Naive thymus-derived CD4-positive, alpha-beta T cell (primary cell): Measurements from ENCODE around the gene DBF4B. TPM values are rescaled to one million over a fixed set of nuclear protein-coding genes. Genes with fewer than 3 reads are reported as not detected.
"Not testable (repeated sequence)": the region's sequence is repeated elsewhere in the genome, so short reads cannot be mapped to it uniquely, and the experiment has no call there.

Source experiments
- ATAC-seq: fragments of 150-1000 bp; cut with Tn5 transposase; 2 replicates; pipeline ENCODE4 v1.10.0; 2021; ENCODE audit warnings: mild to moderate bottlenecking, moderate library complexity
- CTCF ChIA-PET: fragments of 350-600 bp; sonication (Branson Sonifier 250); formaldehyde crosslinking; loops from one replicate; lab custom pipeline; 2021; ENCODE audit warnings: antibody characterized with exemption; lab: Charles Lee
- POLR2A ChIA-PET: fragments of 350-600 bp; sonication (Branson Sonifier 250); formaldehyde crosslinking; loops from one replicate; lab custom pipeline; 2021; ENCODE audit warnings: antibody characterized with exemption, inconsistent platforms; lab: Charles Lee
- DNase-seq, 9 donors: peaks; one replicate each; pipeline versions ENCODE4 v3.0.0 to v3.0.0-alpha.2; 2020 to 2022; ENCODE audit warnings: mixed read lengths in 1 of 9
- H3K27ac ChIP-seq: one replicate; pipeline ENCODE4 v1.7.0; 2013; ENCODE audit warnings: mild to moderate bottlenecking, low read depth, low read length, moderate library complexity
- H3K27me3 ChIP-seq, 2 donors: one replicate each; pipeline ENCODE4 v1.7.0; 2013; ENCODE audit warnings: low read length in 2 of 2, mild to moderate bottlenecking in 2 of 2, moderate library complexity in 2 of 2; ENCODE audit not compliant: control insufficient read depth in 2 of 2, insufficient read depth in 2 of 2
- H3K36me3 ChIP-seq, 3 experiments: 1 replicate in 2 of 3; 2 replicates in 1 of 3; pipeline ENCODE4 v1.7.0; 2013; ENCODE audit warnings: low read length in 3 of 3, mild to moderate bottlenecking in 3 of 3, moderate library complexity in 1 of 3; ENCODE audit not compliant: insufficient read depth in 3 of 3, control insufficient read depth in 2 of 3
- H3K4me1 ChIP-seq, 2 donors: one replicate each; pipeline ENCODE4 v1.7.0; 2013; ENCODE audit warnings: low read length in 2 of 2, mild to moderate bottlenecking in 2 of 2, moderate library complexity in 1 of 2; ENCODE audit not compliant: control insufficient read depth in 2 of 2, insufficient read depth in 2 of 2
- H3K4me3 ChIP-seq: 2 replicates; pipeline ENCODE4 v1.7.0; 2013; ENCODE audit warnings: mild to moderate bottlenecking, low read length
- H3K9me3 ChIP-seq, 3 experiments: 1 replicate in 2 of 3; 2 replicates in 1 of 3; pipeline ENCODE4 v1.7.0; 2013; ENCODE audit warnings: low read length in 3 of 3; ENCODE audit not compliant: control insufficient read depth in 2 of 3
- H3K27ac Mint-ChIP-seq, 9 donors: one replicate each; pipeline ENCODE4 v1.8.0; 2020 to 2022; ENCODE audit warnings: mixed read lengths in 9 of 9, mild to moderate bottlenecking in 8 of 9, moderate library complexity in 5 of 9, inconsistent platforms in 2 of 9
- H3K27me3 Mint-ChIP-seq, 5 donors: one replicate each; pipeline ENCODE4 v1.8.0; 2021 to 2022; ENCODE audit warnings: mixed read lengths in 5 of 5, mild to moderate bottlenecking in 1 of 5
- H3K36me3 Mint-ChIP-seq, 5 donors: one replicate each; pipeline ENCODE4 v1.8.0; 2020 to 2022; ENCODE audit warnings: mixed read lengths in 5 of 5, mild to moderate bottlenecking in 3 of 5, inconsistent platforms in 1 of 5
- H3K4me1 Mint-ChIP-seq, 7 donors: one replicate each; pipeline ENCODE4 v1.8.0; 2020 to 2022; ENCODE audit warnings: mixed read lengths in 7 of 7, mild to moderate bottlenecking in 3 of 7, inconsistent platforms in 1 of 7
- H3K4me3 Mint-ChIP-seq, 10 donors: one replicate each; pipeline ENCODE4 v1.8.0; 2020 to 2022; ENCODE audit warnings: mild to moderate bottlenecking in 10 of 10, mixed read lengths in 10 of 10, moderate library complexity in 6 of 10, inconsistent platforms in 2 of 10
- H3K9me3 Mint-ChIP-seq, 11 donors: one replicate each; pipeline ENCODE4 v1.8.0; 2020 to 2022; ENCODE audit warnings: mixed read lengths in 11 of 11, mild to moderate bottlenecking in 4 of 11, inconsistent platforms in 1 of 11, moderate library complexity in 1 of 11
- intact Hi-C, 2 donors: fragments of 100-400 bp; cut with micrococcal nuclease; formaldehyde crosslinking; loops; one replicate each; pipeline ENCODE4 v1.15.1; 2023
- polyA plus RNA-seq, 2 donors: library from polyadenylated mRNA; unstranded; fragments of 300-500 nt; fragmentation: Illumina TruSeq; gene quantifications; one replicate each; pipeline ENCODE4 v1.2.3, GENCODE V29; 2021
- total RNA-seq, 6 experiments: library from RNA in 5 of 6; stranded (reverse) in 5 of 6; gene quantifications; 1 replicate in 5 of 6; 2 replicates in 1 of 6; pipeline ENCODE4 v1.2.3 and lab custom pipeline; 2021 to 2026

The DBF4B gene
- total and polyA plus RNA-seq, 7 experiments from 2014 or later, result 0.35 to 23.1 (median 3.8) TPM

- no peaks in the 10 kb centered on the region for H3K27me3 ChIP-seq
- Mint-ChIP-seq H3K27ac (no peak overlapping the region), H3K9me3 (no peaks in the 10 kb centered on the region), H3K4me1 (no peaks in the 10 kb centered on the region), H3K4me3 (no peak overlapping the region), H3K36me3 (peaks cover 0 to 11% (median 5%) of the 10 kb centered on the region in 5 donors), H3K27me3 (peaks cover 0 to 5% (median under 1%) of the 10 kb centered on the region in 5 donors)
- H3K4me3 ChIP-seq, result no peak overlapping the region
- no peak overlapping the region for H3K27ac ChIP-seq
- ChIA-PET CTCF (no interaction called here), POLR2A (no interaction called here)
- ATAC-seq (no peak), DNase-seq (no peak)
- no peaks in the 10 kb centered on the region for H3K9me3 ChIP-seq
- H3K4me1 ChIP-seq, result no peaks in the 10 kb centered on the region
- intact Hi-C loops, result no loop called here
- H3K36me3 ChIP-seq, result peaks cover 0 to 18% (median 0%) of the 10 kb centered on the region in 3 experiments
Observed at GRCh38 chr17:44751806-44752205, 43.3 kb downstream of the DBF4B start.

GRCh38 chr17:44752953-44753861 is 44.7 kb downstream of the DBF4B start:
- Histone ChIP-seq H3K9me3 (no peaks in the 10 kb centered on the region), H3K27me3 (peaks cover 0 to 7% of the 10 kb centered on the region in 2 donors), H3K4me1 (no peaks in the 10 kb centered on the region), H3K36me3 (peaks cover 0 to 6% (median 0%) of the 10 kb centered on the region in 3 experiments), H3K27ac (no peak overlapping the region), H3K4me3 (no peak overlapping the region)
- Mint-ChIP-seq H3K9me3 (no peaks in the 10 kb centered on the region), H3K27me3 (peaks cover 10 to 16% (median 12%) of the 10 kb centered on the region in 5 donors), H3K4me3 (no peak overlapping the region), H3K4me1 (peaks cover 0 to 3% (median 2%) of the 10 kb centered on the region in 7 donors), H3K36me3 (peaks cover 0 to 11% (median 5%) of the 10 kb centered on the region in 5 donors), H3K27ac (no peak overlapping the region)
- POLR2A ChIA-PET, result no interaction called here
- intact Hi-C loops, result no loop called here
- CTCF ChIA-PET, result no interaction called here
- ATAC-seq, result no peak
- no peak for DNase-seq

GRCh38 chr17:44754276-44754675 is 45.8 kb downstream of the DBF4B start:
- Mint-ChIP-seq H3K36me3 (peaks cover 0 to 11% (median 5%) of the 10 kb centered on the region in 5 donors), H3K9me3 (no peaks in the 10 kb centered on the region), H3K4me1 (peaks cover 0 to 4% (median 2%) of the 10 kb centered on the region in 7 donors), H3K4me3 (no peak overlapping the region), H3K27me3 (peaks cover 11 to 16% (median 13%) of the 10 kb centered on the region in 5 donors), H3K27ac (no peak overlapping the region)
- intact Hi-C loops, result no loop called here
- H3K4me1 ChIP-seq, result peaks cover 0 to under 1% of the 10 kb centered on the region in 2 donors
- H3K9me3 ChIP-seq, result no peaks in the 10 kb centered on the region
- ATAC-seq, result no peak
- ChIA-PET CTCF (no interaction called here), POLR2A (no interaction called here)
- DNase-seq, result no peak
- H3K4me3 ChIP-seq, result no peak overlapping the region
- H3K36me3 ChIP-seq, result no peaks in the 10 kb centered on the region
- H3K27ac ChIP-seq, result no peak overlapping the region
- peaks cover 0 to 8% of the 10 kb centered on the region in 2 donors for H3K27me3 ChIP-seq

- peaks cover 0 to 15% of the 10 kb centered on the region in 2 donors for H3K27me3 ChIP-seq
- H3K9me3 ChIP-seq, DNase-seq, H3K36me3 ChIP-seq, H3K27ac ChIP-seq, POLR2A ChIA-PET, CTCF ChIA-PET, H3K9me3 Mint-ChIP-seq, H3K4me3 ChIP-seq, H3K27ac Mint-ChIP-seq, H3K4me1 ChIP-seq, H3K4me1 Mint-ChIP-seq, intact Hi-C loops, ATAC-seq: not testable (repeated sequence)
- Mint-ChIP-seq H3K36me3 (peaks cover 0 to 10% (median 5%) of the 10 kb centered on the region in 5 donors), H3K27me3 (peaks cover 12 to 18% (median 13%) of the 10 kb centered on the region in 5 donors), H3K4me3 (peak overlapping the region in 1 of 10 donors; percentile 29)
Observed at GRCh38 chr17:44755180-44755579, 46.7 kb downstream of the DBF4B start.

GRCh38 chr17:44757045-44757917 is 48.8 kb downstream of the DBF4B start:
- intact Hi-C loops, result no loop called here
- Histone ChIP-seq H3K9me3 (no peaks in the 10 kb centered on the region), H3K36me3 (no peaks in the 10 kb centered on the region), H3K4me1 (peaks cover 0 to 4% of the 10 kb centered on the region in 2 donors), H3K4me3 (no peak overlapping the region), H3K27ac (no peak overlapping the region), H3K27me3 (peaks cover 0 to 15% of the 10 kb centered on the region in 2 donors)
- DNase-seq, result no peak
- ChIA-PET POLR2A (no interaction called here), CTCF (no interaction called here)
- H3K27ac Mint-ChIP-seq, result no peak overlapping the region
- no peaks in the 10 kb centered on the region for H3K36me3 Mint-ChIP-seq
- no peak for ATAC-seq
- peaks cover 0 to 4% (median 2%) of the 10 kb centered on the region in 7 donors for H3K4me1 Mint-ChIP-seq
- no peaks in the 10 kb centered on the region for H3K9me3 Mint-ChIP-seq
- H3K27me3 Mint-ChIP-seq, result peaks cover 26 to 36% (median 27%) of the 10 kb centered on the region in 5 donors
- H3K4me3 Mint-ChIP-seq, result peak overlapping the region in 5 of 10 donors; percentile 38 to 80 (median 64)

GRCh38 chr17:44757918-44758413 is 49.5 kb downstream of the DBF4B start:
- CTCF ChIA-PET, result no interaction called here
- intact Hi-C loops, result no loop called here

More at GRCh38 chr17:44757918-44758413, 49.5 kb downstream of the DBF4B start:
- Mint-ChIP-seq H3K36me3 (no peaks in the 10 kb centered on the region), H3K27ac (no peak overlapping the region), H3K4me1 (peaks cover 0 to 4% (median 2%) of the 10 kb centered on the region in 7 donors), H3K9me3 (no peaks in the 10 kb centered on the region), H3K27me3 (peaks cover 26 to 40% (median 27%) of the 10 kb centered on the region in 5 donors), H3K4me3 (peak overlapping the region; percentile 14 to 80 (median 64))
- no peak for DNase-seq
- Histone ChIP-seq H3K4me1 (peaks cover 0 to 4% of the 10 kb centered on the region in 2 donors), H3K27me3 (peaks cover 0 to 15% of the 10 kb centered on the region in 2 donors), H3K9me3 (no peaks in the 10 kb centered on the region), H3K36me3 (no peaks in the 10 kb centered on the region), H3K27ac (no peak overlapping the region), H3K4me3 (no peak overlapping the region)
- POLR2A ChIA-PET, result no interaction called here
- ATAC-seq, result no peak
